Activated CD4-positive, alpha-beta memory T cell treated with anti-CD3 and anti-CD28 coated beads for 36 hours (primary cell): ENCODE measurements around the gene KRTAP12-2. TPM values are rescaled to one million over a fixed set of nuclear protein-coding genes. Genes with fewer than 3 reads are reported as not detected.

Experiments
- CTCF ChIA-PET: fragments of 350-600 bp; sonication (Branson Sonifier 250); formaldehyde crosslinking; loops from one replicate; lab custom pipeline; 2021; ENCODE audit warnings: antibody characterized with exemption, inconsistent platforms; lab: Charles Lee
- POLR2A ChIA-PET: fragments of 350-600 bp; sonication (Branson Sonifier 250); formaldehyde crosslinking; loops from one replicate; lab custom pipeline; 2021; ENCODE audit warnings: antibody characterized with exemption; lab: Charles Lee
- DNase-seq: peaks from one replicate; pipeline ENCODE4 v3.0.0-alpha.2; 2020
- H3K27ac Mint-ChIP-seq: one replicate; pipeline ENCODE4 v1.8.0; 2021; ENCODE audit warnings: mixed read lengths
- H3K27me3 Mint-ChIP-seq: one replicate; pipeline ENCODE4 v1.8.0; 2021; ENCODE audit warnings: mixed read lengths
- H3K36me3 Mint-ChIP-seq: one replicate; pipeline ENCODE4 v1.8.0; 2021; ENCODE audit warnings: mixed read lengths
- H3K4me1 Mint-ChIP-seq: one replicate; pipeline ENCODE4 v1.8.0; 2021; ENCODE audit warnings: low read depth, mixed read lengths
- H3K4me3 Mint-ChIP-seq: one replicate; pipeline ENCODE4 v1.8.0; 2021; ENCODE audit warnings: mild to moderate bottlenecking, mixed read lengths
- H3K9me3 Mint-ChIP-seq: one replicate; pipeline ENCODE4 v1.8.0; 2021; ENCODE audit warnings: mixed read lengths
- intact Hi-C: fragments of 100-400 bp; cut with micrococcal nuclease; formaldehyde crosslinking; loops from one replicate; pipeline ENCODE4 v1.15.1; 2023
- total RNA-seq, 2 experiments: library from RNA; stranded (reverse); gene quantifications; one replicate each; pipeline ENCODE4 v1.2.3, GENCODE V29; 2021

KRTAP12-2 gene, protein sequence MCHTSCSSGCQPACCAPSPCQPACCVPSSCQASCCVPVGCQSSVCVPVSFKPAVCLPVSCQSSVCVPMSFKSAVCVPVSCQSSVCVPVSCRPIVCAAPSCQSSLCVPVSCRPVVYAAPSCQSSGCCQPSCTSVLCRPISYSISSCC
- not detected for total RNA-seq

DNA sequence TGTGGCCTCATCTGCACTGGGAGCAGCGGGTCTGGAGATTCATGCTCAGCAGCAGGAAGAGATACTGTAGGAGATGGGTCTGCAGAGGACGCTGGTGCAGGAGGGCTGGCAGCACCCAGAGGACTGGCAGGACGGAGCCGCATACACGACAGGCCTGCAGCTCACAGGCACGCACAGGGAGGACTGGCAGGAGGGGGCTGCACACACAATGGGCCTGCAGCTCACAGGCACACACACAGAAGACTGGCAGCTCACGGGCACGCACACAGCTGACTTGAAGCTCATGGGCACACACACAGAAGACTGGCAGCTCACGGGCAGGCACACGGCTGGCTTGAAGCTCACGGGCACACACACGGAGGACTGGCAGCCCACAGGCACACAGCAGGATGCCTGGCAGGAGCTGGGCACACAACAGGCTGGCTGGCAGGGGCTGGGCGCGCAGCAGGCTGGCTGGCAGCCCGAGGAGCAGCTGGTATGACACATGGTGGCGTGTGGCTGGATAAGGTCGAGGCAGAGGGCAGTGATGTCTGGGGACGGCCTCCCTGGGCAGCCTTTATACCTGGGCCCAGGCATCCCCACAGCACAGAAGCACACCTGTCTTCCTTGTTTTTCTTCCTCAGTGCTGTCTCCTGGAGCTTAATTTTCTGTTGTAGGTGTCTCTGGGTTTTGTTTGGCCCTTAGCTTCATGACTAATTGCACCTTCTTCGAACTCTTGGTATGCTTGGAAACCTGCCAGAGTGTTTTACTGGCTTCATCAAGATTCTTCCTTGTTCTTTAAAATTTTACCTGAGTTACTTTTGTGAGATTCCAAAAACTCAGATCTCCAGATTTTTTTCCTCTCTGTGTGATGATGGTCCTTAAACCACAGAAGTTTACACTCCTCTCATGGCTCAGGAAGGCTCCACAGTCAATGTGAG lies at the start of gene KRTAP12-2:
TSS of gene KRTAP12-2 (minus strand) at position 527 of the 920 bp plus-strand sequence. CDS start at position 486, 41 bp downstream.
- H3K4me1 Mint-ChIP-seq: no peaks in the 10 kb centered on the region
- H3K36me3 Mint-ChIP-seq: peaks cover 2% of the 10 kb centered on the region
- peaks cover 15% of the 10 kb centered on the region for H3K9me3 Mint-ChIP-seq
- POLR2A ChIA-PET: interaction anchor here (1.0 kb wide), 1 partner anchor 9 kb away, joined by 3 read pairs; the partner anchor contains the start of gene KRTAP12-3
- no peak for DNase-seq
- H3K27me3 Mint-ChIP-seq: no peaks in the 10 kb centered on the region
- intact Hi-C loops: no loop called here
- no peak within 1 kb of the TSS for H3K27ac Mint-ChIP-seq
- CTCF ChIA-PET: interaction anchor here (0.8 kb wide), 1 partner anchor 127 kb away, joined by 3 read pairs; no protein-coding TSS in a partner anchor
- H3K4me3 Mint-ChIP-seq: no peak within 1 kb of the TSS

DNA sequence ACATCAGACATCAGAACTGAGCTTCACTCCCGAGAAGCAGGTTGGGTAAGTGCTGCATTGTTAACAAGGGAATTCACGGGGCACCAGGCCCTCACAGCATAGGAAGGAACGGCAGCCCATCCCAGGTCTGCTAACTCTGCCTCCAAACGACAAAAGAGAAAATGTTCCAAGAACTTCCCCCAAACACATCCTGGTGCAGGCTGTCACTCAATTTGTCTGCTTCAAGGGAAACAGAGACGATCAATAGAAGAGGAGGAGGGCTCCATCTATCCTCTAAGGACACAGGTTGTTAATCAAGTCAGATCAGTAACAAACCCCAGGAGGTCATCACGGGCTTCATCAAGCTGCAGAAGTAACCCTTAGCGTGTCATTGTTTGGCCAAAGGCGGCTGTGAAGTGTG lies 48.2 kb upstream of the KRTAP12-2 start:
- peaks cover 49% of the 10 kb centered on the region for H3K27me3 Mint-ChIP-seq
- DNase-seq: no peak

GRCh38 chr21:44713846-44714245 lies 47.1 kb upstream of the KRTAP12-2 start:
- H3K4me1 Mint-ChIP-seq: peaks cover 28% of the 10 kb centered on the region
- POLR2A ChIA-PET: no interaction called here
- no peaks in the 10 kb centered on the region for H3K36me3 Mint-ChIP-seq
- DNase-seq: no peak
- CTCF ChIA-PET: no interaction called here
- H3K27ac Mint-ChIP-seq: no peak overlapping the region
- no peaks in the 10 kb centered on the region for H3K9me3 Mint-ChIP-seq
- no peak overlapping the region for H3K4me3 Mint-ChIP-seq
- intact Hi-C loops: no loop called here
- peaks cover 58% of the 10 kb centered on the region for H3K27me3 Mint-ChIP-seq

More for the DNA sequence above, 48.2 kb upstream of the KRTAP12-2 start:
- H3K4me3 Mint-ChIP-seq: no peak overlapping the region
- intact Hi-C loops: no loop called here
- H3K4me1 Mint-ChIP-seq: peaks cover 20% of the 10 kb centered on the region
- H3K9me3 Mint-ChIP-seq: no peaks in the 10 kb centered on the region
- H3K27ac Mint-ChIP-seq: no peak overlapping the region
- POLR2A ChIA-PET: no interaction called here
- CTCF ChIA-PET: no interaction called here
- H3K36me3 Mint-ChIP-seq: no peaks in the 10 kb centered on the region

DNA sequence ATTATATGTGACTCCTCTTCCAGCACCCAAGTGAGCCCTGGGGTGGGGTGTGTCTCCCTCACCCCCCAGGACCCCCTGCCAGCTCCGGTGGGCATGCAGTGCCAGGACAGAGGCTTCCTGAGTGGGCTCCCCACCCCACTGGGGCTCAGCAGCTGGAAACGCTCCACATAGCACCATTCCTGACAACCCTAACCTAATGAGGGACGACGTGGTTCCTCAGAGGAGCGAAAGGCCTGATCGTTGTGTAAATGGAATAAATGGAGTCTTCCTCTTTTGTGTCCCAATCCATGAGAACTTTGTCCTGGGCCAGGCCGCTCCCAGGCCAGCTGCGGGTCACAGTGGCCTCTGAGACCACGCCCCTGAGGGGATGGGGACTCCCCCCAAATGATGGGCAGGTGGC lies 46.4 kb upstream of the KRTAP12-2 start:
- peaks cover 32% of the 10 kb centered on the region for H3K4me1 Mint-ChIP-seq
- POLR2A ChIA-PET: no interaction called here
- CTCF ChIA-PET: interaction anchor here (0.6 kb wide), 1 partner anchor 738 kb away, joined by 3 read pairs; no protein-coding TSS in a partner anchor
- no peaks in the 10 kb centered on the region for H3K9me3 Mint-ChIP-seq
- H3K36me3 Mint-ChIP-seq: no peaks in the 10 kb centered on the region
- intact Hi-C loops: no loop called here
- no peak overlapping the region for H3K27ac Mint-ChIP-seq
- no peak overlapping the region for H3K4me3 Mint-ChIP-seq
- DNase-seq: no peak
- H3K27me3 Mint-ChIP-seq: peaks cover 65% of the 10 kb centered on the region

DNA sequence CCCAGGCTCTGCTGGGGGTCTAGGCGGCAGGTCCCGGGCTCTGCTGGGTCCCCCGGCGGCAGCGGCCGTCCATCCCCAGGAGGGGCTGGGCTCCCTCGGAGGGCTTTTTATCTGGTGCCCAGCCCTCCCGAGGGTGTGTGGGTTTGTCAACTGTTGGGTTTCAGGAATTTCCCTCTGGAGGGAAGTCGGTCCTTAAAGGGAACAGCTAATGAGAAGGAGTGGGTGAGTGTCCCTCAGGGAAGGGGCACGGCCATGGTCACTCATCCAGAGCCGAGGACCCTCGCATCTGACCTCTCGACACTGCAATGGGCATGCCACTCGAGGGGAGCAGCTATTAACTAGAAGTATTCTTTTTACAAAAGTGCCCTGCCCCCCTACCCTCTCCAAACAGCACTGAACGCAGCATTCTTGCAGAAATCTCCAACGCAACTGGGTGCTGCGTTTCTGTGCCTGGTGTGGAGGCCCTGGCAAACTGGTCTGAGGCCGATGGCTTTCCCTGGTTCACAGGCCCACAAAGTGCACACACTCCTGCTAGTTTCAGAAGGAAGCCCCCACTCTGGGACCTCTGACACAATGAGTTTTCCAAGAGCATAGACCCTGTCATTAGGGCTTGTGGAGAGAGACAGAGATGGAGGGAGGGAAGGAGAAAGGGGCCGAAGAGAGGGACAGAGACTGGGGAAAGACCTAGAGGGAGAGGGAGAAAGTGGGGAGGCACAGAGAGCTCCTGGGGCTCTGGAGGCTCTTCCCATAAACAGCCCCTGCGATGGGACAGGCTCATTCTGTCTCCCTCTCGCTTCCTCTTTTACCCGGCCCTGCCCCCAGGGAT lies 45.7 kb upstream of the KRTAP12-2 start:
- intact Hi-C loops: no loop called here
- CTCF ChIA-PET: no interaction called here
- peaks cover 34% of the 10 kb centered on the region for H3K4me1 Mint-ChIP-seq
- POLR2A ChIA-PET: no interaction called here
- H3K27ac Mint-ChIP-seq: no peak overlapping the region
- no peak overlapping the region for H3K4me3 Mint-ChIP-seq
- DNase-seq: no peak
- H3K36me3 Mint-ChIP-seq: no peaks in the 10 kb centered on the region
- H3K27me3 Mint-ChIP-seq: peaks cover 72% of the 10 kb centered on the region
- no peaks in the 10 kb centered on the region for H3K9me3 Mint-ChIP-seq

DNA sequence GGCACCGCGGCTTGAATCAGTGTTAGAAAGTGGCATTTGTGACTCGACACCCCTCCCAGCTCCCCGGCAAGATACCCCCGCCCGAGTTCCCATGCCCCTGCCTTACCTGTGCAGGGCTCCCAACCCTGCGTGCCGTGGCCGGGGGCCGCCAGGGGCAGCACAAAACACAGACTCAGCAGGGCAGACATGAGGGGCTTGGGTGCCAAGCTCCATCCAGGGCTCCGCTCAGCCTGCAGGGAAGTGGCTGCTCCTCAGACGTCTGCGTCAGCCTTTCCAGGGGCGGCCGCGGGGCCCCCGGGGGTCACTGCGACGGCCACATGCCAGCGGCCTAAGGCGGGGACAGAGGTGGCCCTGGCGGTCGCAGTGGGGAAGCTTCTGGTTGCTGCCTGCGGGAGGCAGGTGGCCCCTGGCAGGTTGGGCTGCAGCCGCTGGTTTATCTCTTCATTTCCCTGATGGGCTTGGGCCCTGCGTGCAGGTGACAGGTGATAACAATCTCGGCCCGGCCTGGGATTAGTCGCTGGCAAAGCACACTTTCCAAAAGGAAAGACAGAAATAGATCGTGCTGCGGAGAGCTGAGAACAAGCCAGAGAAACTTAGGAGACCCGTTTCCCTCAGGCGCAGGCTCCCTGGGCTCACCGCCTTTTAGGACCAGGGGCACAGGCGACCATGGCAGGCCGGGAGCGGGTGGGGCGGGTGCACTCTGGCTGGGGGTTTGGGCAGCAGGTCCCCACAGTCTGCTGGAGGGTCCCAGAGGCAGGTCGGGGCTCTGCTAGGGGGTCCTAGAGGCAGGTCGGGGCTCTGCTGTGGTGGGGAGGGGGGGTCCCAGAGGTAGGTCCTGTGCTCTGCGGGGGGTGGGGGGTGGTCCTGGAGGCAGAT lies 44.8 kb upstream of the KRTAP12-2 start, which contains the start of gene TSPEAR:
TSS of gene TSPEAR (minus strand) at position 246 of the 876 bp plus-strand sequence. CDS start at position 188, 58 bp downstream.
- Mint-ChIP-seq H3K27ac (no peak within 1 kb of the TSS), H3K27me3 (peaks cover 78% of the 10 kb centered on the region), H3K36me3 (no peaks in the 10 kb centered on the region), H3K4me1 (peaks cover 34% of the 10 kb centered on the region), H3K9me3 (no peaks in the 10 kb centered on the region), H3K4me3 (no peak within 1 kb of the TSS)
- intact Hi-C loops: no loop called here
- POLR2A ChIA-PET: no interaction called here
- peak; percentile 10 for DNase-seq
- CTCF ChIA-PET: no interaction called here

GRCh38 chr21:44710756-44711326 lies 44.1 kb upstream of the KRTAP12-2 start:
- Mint-ChIP-seq H3K27me3 (peaks cover 80% of the 10 kb centered on the region), H3K4me3 (no peak overlapping the region), H3K9me3 (peaks cover 4% of the 10 kb centered on the region), H3K36me3 (peaks cover 3% of the 10 kb centered on the region), H3K4me1 (peaks cover 34% of the 10 kb centered on the region), H3K27ac (no peak overlapping the region)
- CTCF ChIA-PET: no interaction called here
- POLR2A ChIA-PET: no interaction called here
- intact Hi-C loops: no loop called here
- peak; percentile 9 for DNase-seq

- Mint-ChIP-seq H3K27ac (no peak overlapping the region), H3K4me3 (no peak overlapping the region), H3K27me3 (peaks cover 80% of the 10 kb centered on the region), H3K4me1 (peaks cover 34% of the 10 kb centered on the region), H3K9me3 (peaks cover 7% of the 10 kb centered on the region), H3K36me3 (peaks cover 6% of the 10 kb centered on the region)
- CTCF ChIA-PET: interaction anchor here (1.0 kb wide), 1 partner anchor 222 kb away, joined by 3 read pairs; no protein-coding TSS in a partner anchor
- peak; percentile 9 for DNase-seq
- POLR2A ChIA-PET: interaction anchor here (1.1 kb wide), 1 partner anchor 13 kb away, joined by 4 read pairs; no protein-coding TSS in a partner anchor
- intact Hi-C loops: no loop called here
Observed at GRCh38 chr21:44710294-44710665, 43.6 kb upstream of the KRTAP12-2 start.

DNA sequence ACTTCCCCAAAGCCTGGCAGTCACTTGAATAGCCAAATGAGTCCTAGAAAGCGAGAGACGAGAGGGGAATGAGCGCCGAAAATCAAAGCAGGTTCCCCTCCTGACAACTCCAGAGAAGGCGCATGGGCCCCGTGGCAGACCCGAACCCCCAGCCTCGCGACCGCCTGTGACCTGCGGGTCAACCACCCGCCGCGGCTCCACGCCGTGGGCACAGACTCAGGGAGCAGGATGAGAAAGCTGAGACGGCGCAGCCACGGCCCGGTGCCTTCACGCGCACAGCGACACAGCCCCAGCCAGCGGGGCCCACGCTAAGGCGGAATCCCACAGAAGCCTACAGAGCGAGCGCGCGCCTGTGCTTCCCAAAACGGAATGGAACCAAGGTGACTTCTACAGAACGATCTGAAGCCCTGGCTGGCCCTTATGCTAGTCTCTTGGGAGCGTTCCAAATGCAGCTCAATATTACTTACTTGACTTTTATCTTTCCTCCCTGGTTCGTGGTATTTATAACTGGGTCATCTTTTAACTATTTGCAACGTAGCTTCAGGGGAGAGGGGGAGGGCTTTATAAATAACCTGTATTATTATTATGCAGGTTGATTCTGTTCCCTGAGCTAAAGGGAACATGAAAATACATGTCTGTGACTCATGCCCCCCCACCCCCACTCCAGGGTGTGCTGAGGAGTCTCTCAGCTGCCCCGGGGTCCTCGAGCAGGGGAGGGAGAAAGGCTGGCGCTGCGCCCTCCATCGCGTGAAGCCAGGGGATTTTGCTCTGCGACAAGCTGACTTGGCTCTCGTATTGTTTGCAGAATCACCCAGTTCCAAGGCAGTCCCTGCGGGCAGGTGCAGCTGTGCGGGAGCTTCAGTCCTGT lies 42.9 kb upstream of the KRTAP12-2 start:
- DNase-seq: no peak
- POLR2A ChIA-PET: interaction anchor here (1.1 kb wide), 1 partner anchor 13 kb away, joined by 4 read pairs; no protein-coding TSS in a partner anchor
- H3K4me3 Mint-ChIP-seq: no peak overlapping the region
- peaks cover 8% of the 10 kb centered on the region for H3K36me3 Mint-ChIP-seq
- H3K9me3 Mint-ChIP-seq: peaks cover 9% of the 10 kb centered on the region
- intact Hi-C loops: no loop called here
- peaks cover 29% of the 10 kb centered on the region for H3K4me1 Mint-ChIP-seq
- CTCF ChIA-PET: interaction anchor here (1.0 kb wide), 1 partner anchor 222 kb away, joined by 3 read pairs; no protein-coding TSS in a partner anchor
- H3K27me3 Mint-ChIP-seq: peaks cover 80% of the 10 kb centered on the region
- no peak overlapping the region for H3K27ac Mint-ChIP-seq

GRCh38 chr21:44708866-44709425 lies 42.2 kb upstream of the KRTAP12-2 start:
- no peak overlapping the region for H3K4me3 Mint-ChIP-seq
- POLR2A ChIA-PET: no interaction called here

More at GRCh38 chr21:44708866-44709425, 42.2 kb upstream of the KRTAP12-2 start:
- peaks cover 9% of the 10 kb centered on the region for H3K9me3 Mint-ChIP-seq
- H3K36me3 Mint-ChIP-seq: peaks cover 8% of the 10 kb centered on the region
- H3K27me3 Mint-ChIP-seq: peaks cover 81% of the 10 kb centered on the region
- H3K4me1 Mint-ChIP-seq: peaks cover 27% of the 10 kb centered on the region
- DNase-seq: no peak
- no peak overlapping the region for H3K27ac Mint-ChIP-seq
- intact Hi-C loops: no loop called here
- CTCF ChIA-PET: interaction anchor here (1.0 kb wide), 1 partner anchor 221 kb away, joined by 3 read pairs; no protein-coding TSS in a partner anchor
